ENCODE data around the gene AK8. TPM values are rescaled to one million over a fixed set of nuclear protein-coding genes. Genes with fewer than 3 reads are reported as not detected.

AK8 gene, protein sequence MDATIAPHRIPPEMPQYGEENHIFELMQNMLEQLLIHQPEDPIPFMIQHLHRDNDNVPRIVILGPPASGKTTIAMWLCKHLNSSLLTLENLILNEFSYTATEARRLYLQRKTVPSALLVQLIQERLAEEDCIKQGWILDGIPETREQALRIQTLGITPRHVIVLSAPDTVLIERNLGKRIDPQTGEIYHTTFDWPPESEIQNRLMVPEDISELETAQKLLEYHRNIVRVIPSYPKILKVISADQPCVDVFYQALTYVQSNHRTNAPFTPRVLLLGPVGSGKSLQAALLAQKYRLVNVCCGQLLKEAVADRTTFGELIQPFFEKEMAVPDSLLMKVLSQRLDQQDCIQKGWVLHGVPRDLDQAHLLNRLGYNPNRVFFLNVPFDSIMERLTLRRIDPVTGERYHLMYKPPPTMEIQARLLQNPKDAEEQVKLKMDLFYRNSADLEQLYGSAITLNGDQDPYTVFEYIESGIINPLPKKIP
- polyA plus RNA-seq (2013): 0.48 TPM

DNA sequence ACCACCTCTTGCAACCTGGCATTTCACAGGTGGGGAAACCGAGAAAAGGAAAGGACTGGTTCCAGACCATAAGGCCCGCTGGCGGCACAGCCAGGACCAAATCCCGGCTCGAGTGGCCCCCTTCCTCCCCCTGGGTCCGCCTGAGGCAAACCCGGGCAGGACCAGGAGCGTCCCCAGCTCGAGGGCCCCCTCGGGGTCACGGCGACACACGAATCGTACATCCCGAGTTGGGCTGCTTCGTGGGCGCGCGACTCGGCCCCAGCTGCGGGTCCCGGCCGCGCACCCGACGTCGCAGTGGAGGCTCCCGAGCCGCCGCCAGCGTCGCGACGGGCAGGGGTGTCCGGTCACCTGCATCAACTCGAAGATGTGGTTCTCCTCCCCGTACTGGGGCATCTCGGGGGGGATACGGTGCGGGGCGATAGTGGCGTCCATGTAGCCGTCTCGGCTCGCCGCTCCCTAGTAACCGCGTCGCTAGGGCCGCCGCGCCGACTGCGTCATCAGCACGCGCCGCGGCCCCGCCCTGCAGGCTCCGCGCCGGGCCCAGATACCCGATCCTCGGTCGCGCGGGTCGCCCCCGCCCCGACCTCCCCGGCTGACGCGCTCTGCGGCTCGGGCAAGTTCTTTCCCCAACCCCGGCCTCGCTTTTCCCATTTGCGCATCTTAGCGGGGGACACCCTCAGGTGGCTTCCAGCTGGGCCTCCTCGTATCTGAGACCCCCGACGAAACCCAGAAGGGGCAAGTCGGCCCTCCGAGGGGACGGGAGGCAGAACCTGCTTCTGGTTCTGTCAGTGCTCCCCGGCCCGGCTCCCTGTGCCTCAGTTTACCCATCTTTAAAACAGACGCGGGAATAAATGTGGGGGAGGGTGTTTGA is at the start of gene AK8:
Gene AK8, minus strand, starts transcription at position 461 of the 871 bp plus-strand sequence. Its CDS starts 29 bp downstream, at position 432.
- Histone ChIP-seq H3K27ac (ENCODE audit: insufficient read depth in 1 of 2, low read depth in 1 of 2, low read length in 2 of 2, poor library complexity in 1 of 2, severe bottlenecking in 2 of 2) (peak within 1 kb of the TSS in 1 of 2 experiments; percentile 84), H3K4me3 (ENCODE audit: control insufficient read depth in 1 of 7, extremely low read depth in 1 of 7, insufficient read depth in 4 of 7, low read depth in 2 of 7, low read length in 6 of 7) (peak within 1 kb of the TSS; percentile 82 to 95 (median 90)), H3K27me3 (replicated peaks in 2 of 5; ENCODE audit: control insufficient read depth in 4 of 5, insufficient read depth in 5 of 5, low read length in 4 of 5) (peaks cover 0 to 3% (median 0%) of the 10 kb centered on the region in 5 experiments), H3K36me3 (ENCODE audit: control insufficient read depth in 4 of 4, insufficient read depth in 4 of 4, low read length in 3 of 4) (no peaks in the 10 kb centered on the region), H3K4me1 (ENCODE audit: control extremely low read depth in 1 of 4, control insufficient read depth in 4 of 4, insufficient read depth in 4 of 4, low read length in 3 of 4) (peaks cover 0 to 49% (median 41%) of the 10 kb centered on the region in 4 experiments), H3K9me3 (ENCODE audit: control extremely low read depth in 1 of 5, control insufficient read depth in 4 of 5, insufficient read depth in 2 of 5, low read depth in 1 of 5, low read length in 4 of 5) (no peaks in the 10 kb centered on the region)
- DNase-seq: peak; percentile 75 to 82 (median 81)
- under 1% methylated on average over 85 of the region's 89 CpGs for WGBS (ENCODE audit: insufficient coverage)
- POLR2A ChIA-PET: no interaction called here
- CTCF ChIA-PET: interaction anchor here (1.5 kb wide), 1 partner anchor 45 kb away, joined by 3 read pairs; no protein-coding TSS in a partner anchor

DNA sequence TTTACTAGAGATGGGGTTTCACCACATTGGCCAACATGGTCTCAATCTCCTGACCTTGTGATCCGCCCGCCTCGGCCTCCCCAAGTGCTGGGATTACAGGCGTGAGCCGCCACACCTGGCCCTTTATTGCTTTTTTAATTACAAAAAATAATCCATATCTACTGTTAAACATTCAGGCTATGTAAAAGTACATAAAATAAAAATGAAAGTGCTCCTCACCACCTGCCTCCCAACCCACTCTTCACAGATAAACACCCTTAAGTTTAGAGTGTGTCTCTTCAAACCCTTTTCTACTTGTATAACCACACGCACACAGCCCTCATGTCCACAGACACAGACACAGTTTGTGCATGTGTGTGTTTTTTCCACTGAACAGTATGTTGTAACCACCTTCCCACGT is 49.6 kb upstream of the AK8 start:
- no peaks in the 10 kb centered on the region for H3K4me1 ChIP-seq (ENCODE audit: control extremely low read depth in 1 of 4, control insufficient read depth in 4 of 4, insufficient read depth in 4 of 4, low read length in 3 of 4)
- H3K36me3 ChIP-seq (ENCODE audit: control insufficient read depth in 4 of 4, insufficient read depth in 4 of 4, low read length in 3 of 4): peaks cover 20 to 61% (median 38%) of the 10 kb centered on the region in 4 experiments
- H3K9me3 ChIP-seq (ENCODE audit: control extremely low read depth in 1 of 5, control insufficient read depth in 4 of 5, insufficient read depth in 2 of 5, low read depth in 1 of 5, low read length in 4 of 5): no peaks in the 10 kb centered on the region
- H3K27me3 ChIP-seq (replicated peaks in 2 of 5; ENCODE audit: control insufficient read depth in 4 of 5, insufficient read depth in 5 of 5, low read length in 4 of 5): no peaks in the 10 kb centered on the region
- no peak overlapping the region for H3K27ac ChIP-seq (ENCODE audit: insufficient read depth in 1 of 2, low read depth in 1 of 2, low read length in 2 of 2, poor library complexity in 1 of 2, severe bottlenecking in 2 of 2)
- DNase-seq: no peak
- CTCF ChIA-PET: interaction anchor here (0.9 kb wide), 1 partner anchor 16 kb away, joined by 4 read pairs; the partner anchor contains the start of gene TSC1
- no peak overlapping the region for H3K4me3 ChIP-seq (ENCODE audit: control insufficient read depth in 1 of 7, extremely low read depth in 1 of 7, insufficient read depth in 4 of 7, low read depth in 2 of 7, low read length in 6 of 7)
- 92% methylated on average over 1 of the region's 7 CpGs for WGBS (ENCODE audit: insufficient coverage)
- POLR2A ChIA-PET: no interaction called here

DNA sequence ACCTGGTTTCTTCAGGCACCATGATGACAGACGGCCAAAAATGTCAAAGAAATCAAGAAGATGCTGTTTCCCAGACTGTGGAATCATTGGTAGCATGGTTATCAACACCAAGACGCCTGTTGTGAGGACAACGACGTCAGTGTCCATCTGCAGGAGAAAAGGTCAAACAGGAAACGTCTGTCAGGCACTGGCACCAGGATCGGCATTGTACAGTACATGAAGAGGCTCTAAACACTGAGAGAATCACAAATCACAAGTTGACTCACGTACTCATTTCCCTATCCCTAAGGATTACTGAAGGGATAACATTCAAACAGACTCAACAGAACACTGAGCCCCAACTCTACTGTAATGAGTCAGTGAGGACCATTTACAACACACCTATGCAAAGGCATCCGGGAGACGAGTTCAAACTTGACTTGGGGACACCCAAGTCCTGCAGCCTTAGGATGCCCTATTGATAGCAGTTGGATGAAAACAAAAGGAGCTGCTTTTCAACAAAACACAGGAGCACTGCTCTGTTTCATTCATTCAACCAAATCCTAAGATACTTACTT is 45.3 kb upstream of the AK8 start:
- Histone ChIP-seq H3K36me3 (ENCODE audit: control insufficient read depth in 4 of 4, insufficient read depth in 4 of 4, low read length in 3 of 4) (peaks cover 40 to 89% (median 55%) of the 10 kb centered on the region in 4 experiments), H3K27me3 (replicated peaks in 2 of 5; ENCODE audit: control insufficient read depth in 4 of 5, insufficient read depth in 5 of 5, low read length in 4 of 5) (no peaks in the 10 kb centered on the region), H3K4me1 (ENCODE audit: control extremely low read depth in 1 of 4, control insufficient read depth in 4 of 4, insufficient read depth in 4 of 4, low read length in 3 of 4) (no peaks in the 10 kb centered on the region), H3K27ac (ENCODE audit: insufficient read depth in 1 of 2, low read depth in 1 of 2, low read length in 2 of 2, poor library complexity in 1 of 2, severe bottlenecking in 2 of 2) (no peak overlapping the region), H3K4me3 (ENCODE audit: control insufficient read depth in 1 of 7, extremely low read depth in 1 of 7, insufficient read depth in 4 of 7, low read depth in 2 of 7, low read length in 6 of 7) (no peak overlapping the region), H3K9me3 (ENCODE audit: control extremely low read depth in 1 of 5, control insufficient read depth in 4 of 5, insufficient read depth in 2 of 5, low read depth in 1 of 5, low read length in 4 of 5) (no peaks in the 10 kb centered on the region)
- CTCF ChIA-PET: interaction anchor here (0.6 kb wide), 1 partner anchor 8 kb away, joined by 5 read pairs; no protein-coding TSS in a partner anchor
- 97% methylated on average over 9 of the region's 9 CpGs for WGBS (ENCODE audit: insufficient coverage)
- POLR2A ChIA-PET: interaction anchor here (0.6 kb wide), 1 partner anchor 70 kb away, joined by 3 read pairs; no protein-coding TSS in a partner anchor
- DNase-seq: no peak

DNA sequence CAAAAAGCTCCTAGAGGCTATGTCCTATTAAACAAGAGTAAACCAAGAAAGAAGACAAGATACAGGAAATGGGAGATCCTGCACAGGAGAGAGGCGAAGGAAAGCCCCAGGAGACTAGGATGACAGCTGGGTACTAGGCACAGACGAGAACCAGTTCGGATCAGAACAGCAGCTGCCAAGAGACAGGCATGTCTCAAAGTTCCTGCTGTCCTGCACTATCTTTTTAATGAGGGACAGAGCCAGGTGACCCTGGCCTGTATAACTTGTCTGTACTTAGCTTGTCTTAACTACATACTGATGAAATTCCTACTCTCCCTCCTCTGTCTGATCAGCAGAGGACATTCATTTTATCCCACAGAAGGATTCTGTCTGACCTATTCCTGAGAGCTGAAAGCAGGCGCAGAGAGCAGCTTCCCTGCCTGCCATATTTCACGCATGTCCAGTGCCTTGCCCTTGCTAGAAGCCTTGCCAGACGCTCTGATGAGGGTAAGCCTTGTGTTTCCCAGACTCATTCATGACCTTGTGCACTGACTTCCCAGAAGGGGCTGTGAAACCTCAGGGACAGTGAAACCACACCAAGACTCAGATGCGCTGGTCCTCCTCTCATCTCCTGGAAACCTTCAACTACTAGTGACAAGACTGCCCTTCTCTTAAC is 41.7 kb upstream of the AK8 start:
- ChIA-PET CTCF (interaction anchor here (1.3 to 1.9 kb wide), 3 partner anchors 15 to 20 kb away, joined by 3 to 6 read pairs (median 5); no protein-coding TSS in a partner anchor), POLR2A (no interaction called here)
- 98% methylated on average over 7 of the region's 7 CpGs for WGBS (ENCODE audit: insufficient coverage)
- H3K36me3 ChIP-seq (ENCODE audit: control insufficient read depth in 4 of 4, insufficient read depth in 4 of 4, low read length in 3 of 4): peaks cover 32 to 89% (median 49%) of the 10 kb centered on the region in 4 experiments
- no peaks in the 10 kb centered on the region for H3K4me1 ChIP-seq (ENCODE audit: control extremely low read depth in 1 of 4, control insufficient read depth in 4 of 4, insufficient read depth in 4 of 4, low read length in 3 of 4)
- H3K27me3 ChIP-seq (replicated peaks in 2 of 5; ENCODE audit: control insufficient read depth in 4 of 5, insufficient read depth in 5 of 5, low read length in 4 of 5): no peaks in the 10 kb centered on the region
- no peak overlapping the region for H3K27ac ChIP-seq (ENCODE audit: insufficient read depth in 1 of 2, low read depth in 1 of 2, low read length in 2 of 2, poor library complexity in 1 of 2, severe bottlenecking in 2 of 2)
- no peak for DNase-seq
- H3K4me3 ChIP-seq (ENCODE audit: control insufficient read depth in 1 of 7, extremely low read depth in 1 of 7, insufficient read depth in 4 of 7, low read depth in 2 of 7, low read length in 6 of 7): no peak overlapping the region
- H3K9me3 ChIP-seq (ENCODE audit: control extremely low read depth in 1 of 5, control insufficient read depth in 4 of 5, insufficient read depth in 2 of 5, low read depth in 1 of 5, low read length in 4 of 5): no peaks in the 10 kb centered on the region

DNA sequence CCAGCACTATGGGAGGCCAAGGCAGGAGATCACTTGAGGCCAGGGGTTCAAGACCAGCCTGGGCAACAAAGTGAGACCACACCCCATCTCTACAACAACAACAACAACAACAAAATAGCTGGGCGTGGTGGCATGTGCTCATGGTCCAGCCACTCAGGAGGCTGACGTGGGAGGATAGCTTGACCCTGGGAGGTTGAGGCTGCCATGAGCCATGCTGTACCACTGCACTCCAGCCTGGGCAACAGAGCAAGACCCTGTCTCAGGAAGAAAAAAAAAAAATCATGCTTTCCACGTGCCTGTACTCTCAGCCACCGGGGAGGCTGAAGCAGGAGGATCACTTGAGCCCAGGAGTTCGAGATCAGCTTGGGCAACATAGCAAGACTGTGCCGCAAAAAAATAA is 36.8 kb upstream of the AK8 start:
- no peaks in the 10 kb centered on the region for H3K27me3 ChIP-seq (replicated peaks in 2 of 5; ENCODE audit: control insufficient read depth in 4 of 5, insufficient read depth in 5 of 5, low read length in 4 of 5)
- H3K4me1 ChIP-seq (ENCODE audit: control extremely low read depth in 1 of 4, control insufficient read depth in 4 of 4, insufficient read depth in 4 of 4, low read length in 3 of 4): no peaks in the 10 kb centered on the region
- CTCF ChIA-PET: interaction anchor here (0.8 to 2.3 kb wide), 4 partner anchors 9 to 59 kb away, joined by 3 to 8 read pairs (median 4); no protein-coding TSS in a partner anchor
- no peaks in the 10 kb centered on the region for H3K9me3 ChIP-seq (ENCODE audit: control extremely low read depth in 1 of 5, control insufficient read depth in 4 of 5, insufficient read depth in 2 of 5, low read depth in 1 of 5, low read length in 4 of 5)
- 100% methylated on average over 4 of the region's 6 CpGs for WGBS (ENCODE audit: insufficient coverage)
- H3K4me3 ChIP-seq (ENCODE audit: control insufficient read depth in 1 of 7, extremely low read depth in 1 of 7, insufficient read depth in 4 of 7, low read depth in 2 of 7, low read length in 6 of 7): no peak overlapping the region
- POLR2A ChIA-PET: no interaction called here
- no peak overlapping the region for H3K27ac ChIP-seq (ENCODE audit: insufficient read depth in 1 of 2, low read depth in 1 of 2, low read length in 2 of 2, poor library complexity in 1 of 2, severe bottlenecking in 2 of 2)
- DNase-seq: no peak
- H3K36me3 ChIP-seq (ENCODE audit: control insufficient read depth in 4 of 4, insufficient read depth in 4 of 4, low read length in 3 of 4): peaks cover 24 to 76% (median 43%) of the 10 kb centered on the region in 4 experiments

DNA sequence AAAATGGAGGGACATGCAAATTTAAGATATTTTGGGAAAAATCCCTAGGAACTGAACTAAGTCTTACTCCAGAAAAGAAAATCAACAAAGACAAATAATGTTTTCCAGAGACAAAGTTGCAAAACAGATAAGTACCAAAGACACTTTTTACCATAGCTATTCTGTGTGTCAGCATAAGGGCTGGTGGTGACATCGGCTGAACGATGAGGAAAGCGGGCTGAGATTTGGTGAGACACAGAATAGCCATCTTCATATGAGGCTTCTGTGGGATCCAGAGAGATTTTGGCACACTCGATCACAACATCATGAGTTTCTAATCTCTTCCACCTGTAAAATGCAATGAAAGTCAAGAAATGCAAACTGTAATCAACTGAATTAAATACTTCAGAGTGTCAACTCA is 34.0 kb upstream of the AK8 start:
- no peak overlapping the region for H3K4me3 ChIP-seq (ENCODE audit: control insufficient read depth in 1 of 7, extremely low read depth in 1 of 7, insufficient read depth in 4 of 7, low read depth in 2 of 7, low read length in 6 of 7)
- CTCF ChIA-PET: no interaction called here
- H3K27ac ChIP-seq (ENCODE audit: insufficient read depth in 1 of 2, low read depth in 1 of 2, low read length in 2 of 2, poor library complexity in 1 of 2, severe bottlenecking in 2 of 2): no peak overlapping the region

More for the DNA sequence above, 34.0 kb upstream of the AK8 start:
- no peaks in the 10 kb centered on the region for H3K27me3 ChIP-seq (replicated peaks in 2 of 5; ENCODE audit: control insufficient read depth in 4 of 5, insufficient read depth in 5 of 5, low read length in 4 of 5)
- no peaks in the 10 kb centered on the region for H3K4me1 ChIP-seq (ENCODE audit: control extremely low read depth in 1 of 4, control insufficient read depth in 4 of 4, insufficient read depth in 4 of 4, low read length in 3 of 4)
- no peaks in the 10 kb centered on the region for H3K9me3 ChIP-seq (ENCODE audit: control extremely low read depth in 1 of 5, control insufficient read depth in 4 of 5, insufficient read depth in 2 of 5, low read depth in 1 of 5, low read length in 4 of 5)
- DNase-seq: no peak
- POLR2A ChIA-PET: no interaction called here
- WGBS (ENCODE audit: insufficient coverage): 98% methylated on average over 4 of the region's 4 CpGs
- peaks cover 13 to 62% (median 41%) of the 10 kb centered on the region in 4 experiments for H3K36me3 ChIP-seq (ENCODE audit: control insufficient read depth in 4 of 4, insufficient read depth in 4 of 4, low read length in 3 of 4)

Measured in common myeloid progenitor, CD34-positive (primary cell).